ENCODE results near the gene P2RY2. TPM values are rescaled to one million over a fixed set of nuclear protein-coding genes. Genes with fewer than 3 reads are reported as not detected.

P2RY2 gene
- total RNA-seq, 1 donor from 2014 or later = 0.45 TPM

GRCh38 chr11:73227571-73228211 lies 9.6 kb downstream of the P2RY2 start:
- Histone ChIP-seq H3K27ac (no peak overlapping the region), H3K27me3 (no peaks in the 10 kb centered on the region), H3K4me1 (peaks cover 14% of the 10 kb centered on the region), H4K20me1 (ENCODE audit: low read depth) (no peaks in the 10 kb centered on the region), H3K9me3 (ENCODE audit: low read depth) (no peaks in the 10 kb centered on the region), H3K4me2 (no peak overlapping the region), H3K79me2 (ENCODE audit: low read depth) (no peaks in the 10 kb centered on the region), H3K36me3 (no peaks in the 10 kb centered on the region), H2AFZ (replicated peaks) (no peak overlapping the region), H3K9ac (no peak overlapping the region), H3F3A (ENCODE audit: low read depth) (no peaks in the 10 kb centered on the region), H3K4me3 (no peak overlapping the region)
- no peak overlapping the region for H3K27ac Mint-ChIP-seq
- no peaks in the 10 kb centered on the region for H3K9me3 Mint-ChIP-seq
- no peak overlapping the region for H3K4me3 Mint-ChIP-seq
- TF ChIP-seq EZH2 (IDR thresholded peaks at IDR 0.05) (no peak), CTCF (IDR thresholded peaks at IDR 0.05) (peak; percentile 12)
- peaks cover 10% of the 10 kb centered on the region for H3K27me3 Mint-ChIP-seq (ENCODE audit: insufficient read depth, low read depth)
- no peak for DNase-seq (ENCODE audit: low spot score)
- no peaks in the 10 kb centered on the region for H3K36me3 Mint-ChIP-seq
- peaks cover 11% of the 10 kb centered on the region for H3K4me1 Mint-ChIP-seq

- Histone ChIP-seq H3K36me3 (no peaks in the 10 kb centered on the region), H3K79me2 (ENCODE audit: low read depth) (no peaks in the 10 kb centered on the region), H3F3A (ENCODE audit: low read depth) (no peaks in the 10 kb centered on the region), H3K4me1 (peaks cover 14% of the 10 kb centered on the region), H3K4me3 (no peak overlapping the region), H3K9me3 (ENCODE audit: low read depth) (no peaks in the 10 kb centered on the region), H3K4me2 (no peak overlapping the region), H2AFZ (replicated peaks) (no peak overlapping the region), H4K20me1 (ENCODE audit: low read depth) (no peaks in the 10 kb centered on the region), H3K27ac (no peak overlapping the region), H3K9ac (no peak overlapping the region), H3K27me3 (no peaks in the 10 kb centered on the region)
- H3K27ac Mint-ChIP-seq = no peak overlapping the region
- no peaks in the 10 kb centered on the region for H3K36me3 Mint-ChIP-seq
- H3K27me3 Mint-ChIP-seq (ENCODE audit: insufficient read depth, low read depth) = peaks cover 7% of the 10 kb centered on the region
- no peak overlapping the region for H3K4me3 Mint-ChIP-seq
- H3K4me1 Mint-ChIP-seq = peaks cover 11% of the 10 kb centered on the region
- DNase-seq (ENCODE audit: low spot score) = peak; percentile 1
- no peak for TF ChIP-seq CTCF (IDR thresholded peaks at IDR 0.05)
- no peak for TF ChIP-seq EZH2phosphoT487 (IDR thresholded peaks at IDR 0.05)
- no peak for TF ChIP-seq EZH2 (IDR thresholded peaks at IDR 0.05)
- no peaks in the 10 kb centered on the region for H3K9me3 Mint-ChIP-seq
These were observed 10.4 kb downstream of the P2RY2 start for GRCh38 chr11:73228268-73229134.

GRCh38 chr11:73229321-73229895 lies 11.3 kb downstream of the P2RY2 start:
- Histone ChIP-seq H3K4me2 (no peak overlapping the region), H4K20me1 (ENCODE audit: low read depth) (no peaks in the 10 kb centered on the region), H3K36me3 (no peaks in the 10 kb centered on the region), H2AFZ (replicated peaks) (no peak overlapping the region), H3F3A (ENCODE audit: low read depth) (no peaks in the 10 kb centered on the region), H3K9ac (no peak overlapping the region), H3K4me3 (no peak overlapping the region), H3K4me1 (peaks cover 14% of the 10 kb centered on the region), H3K79me2 (ENCODE audit: low read depth) (no peaks in the 10 kb centered on the region), H3K27ac (no peak overlapping the region), H3K27me3 (no peaks in the 10 kb centered on the region), H3K9me3 (ENCODE audit: low read depth) (no peaks in the 10 kb centered on the region)
- DNase-seq (ENCODE audit: low spot score) = no peak
- H3K27me3 Mint-ChIP-seq (ENCODE audit: insufficient read depth, low read depth) = peaks cover 5% of the 10 kb centered on the region
- TF ChIP-seq EZH2 (IDR thresholded peaks at IDR 0.05) (no peak), EZH2phosphoT487 (IDR thresholded peaks at IDR 0.05) (no peak), CTCF (IDR thresholded peaks at IDR 0.05) (no peak)
- no peaks in the 10 kb centered on the region for H3K36me3 Mint-ChIP-seq
- H3K9me3 Mint-ChIP-seq = no peaks in the 10 kb centered on the region
- peak overlapping the region; percentile 38 for H3K27ac Mint-ChIP-seq
- H3K4me3 Mint-ChIP-seq = peak overlapping the region; percentile 19
- H3K4me1 Mint-ChIP-seq = peaks cover 11% of the 10 kb centered on the region

Data from neural progenitor cell (in vitro differentiated cells).